CD8-positive, alpha-beta memory T cell (primary cell): Measurements from ENCODE around the gene ARHGEF6. TPM values are rescaled to one million over a fixed set of nuclear protein-coding genes. Genes with fewer than 3 reads are reported as not detected.
"Not testable (repeated sequence)": the region's sequence is repeated elsewhere in the genome, so short reads cannot be mapped to it uniquely, and the experiment has no call there.

Experiments
- CTCF ChIA-PET: fragments of 350-600 bp; sonication (Branson Sonifier 250); formaldehyde crosslinking; loops from one replicate; lab custom pipeline; 2021; ENCODE audit warnings: antibody characterized with exemption; lab: Charles Lee
- POLR2A ChIA-PET: fragments of 350-600 bp; sonication (Branson Sonifier 250); formaldehyde crosslinking; loops from one replicate; lab custom pipeline; 2021; ENCODE audit warnings: antibody characterized with exemption; lab: Charles Lee
- DNase-seq, 5 donors: peaks; one replicate each; pipeline versions ENCODE4 v3.0.0 to v3.0.0-alpha.2; 2020 to 2022; ENCODE audit warnings: mixed read lengths in 1 of 5
- H3K27ac ChIP-seq: one replicate; pipeline ENCODE4 v1.7.0; 2013; ENCODE audit warnings: low read depth, mild to moderate bottlenecking, low read length, moderate library complexity
- H3K27me3 ChIP-seq: 2 replicates; pipeline ENCODE4 v1.7.0; 2013; ENCODE audit warnings: low read length, mild to moderate bottlenecking; ENCODE audit not compliant: insufficient read depth, poor library complexity, severe bottlenecking
- H3K36me3 ChIP-seq: 2 replicates; pipeline ENCODE4 v1.7.0; 2013; ENCODE audit warnings: mild to moderate bottlenecking, low read length, moderate library complexity; ENCODE audit not compliant: insufficient read depth
- H3K4me1 ChIP-seq: 2 replicates; pipeline ENCODE4 v1.7.0; 2013; ENCODE audit warnings: mild to moderate bottlenecking, low read length, moderate library complexity; ENCODE audit not compliant: insufficient read depth
- H3K4me3 ChIP-seq: 2 replicates; pipeline ENCODE4 v1.7.0; 2013; ENCODE audit warnings: mild to moderate bottlenecking, low read length
- H3K9me3 ChIP-seq: 2 replicates; pipeline ENCODE4 v1.7.0; 2013; ENCODE audit warnings: mild to moderate bottlenecking, low read length
- H3K27ac Mint-ChIP-seq, 8 donors: one replicate each; pipeline ENCODE4 v1.8.0; 2020 to 2021; ENCODE audit warnings: mixed read lengths in 8 of 8, mild to moderate bottlenecking in 6 of 8, inconsistent platforms in 3 of 8, moderate library complexity in 3 of 8
- H3K27me3 Mint-ChIP-seq, 2 donors: one replicate each; pipeline ENCODE4 v1.8.0; 2020 to 2021; ENCODE audit warnings: mixed read lengths in 2 of 2, mild to moderate bottlenecking in 1 of 2, moderate library complexity in 1 of 2
- H3K36me3 Mint-ChIP-seq, 3 donors: one replicate each; pipeline ENCODE4 v1.8.0; 2020 to 2021; ENCODE audit warnings: mixed read lengths in 3 of 3, inconsistent platforms in 1 of 3, mild to moderate bottlenecking in 1 of 3
- H3K4me1 Mint-ChIP-seq, 3 donors: one replicate each; pipeline ENCODE4 v1.8.0; 2020 to 2021; ENCODE audit warnings: mixed read lengths in 3 of 3, inconsistent platforms in 1 of 3, mild to moderate bottlenecking in 1 of 3
- H3K4me3 Mint-ChIP-seq, 7 donors: one replicate each; pipeline ENCODE4 v1.8.0; 2020 to 2021; ENCODE audit warnings: mixed read lengths in 7 of 7, mild to moderate bottlenecking in 6 of 7, moderate library complexity in 4 of 7, inconsistent platforms in 2 of 7
- H3K9me3 Mint-ChIP-seq, 5 donors: one replicate each; pipeline ENCODE4 v1.8.0; 2020 to 2022; ENCODE audit warnings: mixed read lengths in 5 of 5, mild to moderate bottlenecking in 3 of 5, moderate library complexity in 2 of 5, inconsistent platforms in 1 of 5
- polyA plus RNA-seq: library from polyadenylated mRNA; unstranded; fragments of 300-500 nt; fragmentation: Illumina TruSeq; gene quantifications from one replicate; pipeline ENCODE4 v1.2.3, GENCODE V29; 2021
- total RNA-seq, 2 experiments: library from RNA; stranded (reverse); gene quantifications; one replicate each; pipeline ENCODE4 v1.2.3, GENCODE V29; 2021

Gene ARHGEF6
- total and polyA plus RNA-seq, 3 experiments from 2014 or later = 25.6 to 60.7 (median 27.0) TPM

- DNase-seq, H3K27me3 Mint-ChIP-seq, POLR2A ChIA-PET, H3K27ac Mint-ChIP-seq, H3K4me1 Mint-ChIP-seq, H3K4me3 Mint-ChIP-seq, H3K4me1 ChIP-seq, H3K27ac ChIP-seq, H3K9me3 ChIP-seq, CTCF ChIA-PET, H3K4me3 ChIP-seq, H3K36me3 ChIP-seq, H3K9me3 Mint-ChIP-seq, H3K27me3 ChIP-seq: not testable (repeated sequence)
- H3K36me3 Mint-ChIP-seq = peaks cover 0 to 12% (median 0%) of the 10 kb centered on the region in 3 donors
Measured at GRCh38 chrX:136819756-136820155, 39.0 kb upstream of the ARHGEF6 start.

GRCh38 chrX:136819031-136819703 lies 38.4 kb upstream of the ARHGEF6 start:
- H3K27ac Mint-ChIP-seq = no peak overlapping the region
- H3K27me3 Mint-ChIP-seq = peaks cover 0 to 3% of the 10 kb centered on the region in 2 donors
- no peaks in the 10 kb centered on the region for H3K4me1 Mint-ChIP-seq
- Histone ChIP-seq H3K36me3 (no peaks in the 10 kb centered on the region), H3K4me3 (no peak overlapping the region), H3K27me3 (no peaks in the 10 kb centered on the region), H3K4me1 (no peaks in the 10 kb centered on the region), H3K9me3 (no peaks in the 10 kb centered on the region), H3K27ac (no peak overlapping the region)
- H3K9me3 Mint-ChIP-seq = peaks cover 0 to 2% (median 0%) of the 10 kb centered on the region in 5 donors
- H3K36me3 Mint-ChIP-seq = peaks cover 0 to 12% (median 0%) of the 10 kb centered on the region in 3 donors
- H3K4me3 Mint-ChIP-seq = no peak overlapping the region
- ChIA-PET POLR2A (no interaction called here), CTCF (no interaction called here)
- no peak for DNase-seq

DNA sequence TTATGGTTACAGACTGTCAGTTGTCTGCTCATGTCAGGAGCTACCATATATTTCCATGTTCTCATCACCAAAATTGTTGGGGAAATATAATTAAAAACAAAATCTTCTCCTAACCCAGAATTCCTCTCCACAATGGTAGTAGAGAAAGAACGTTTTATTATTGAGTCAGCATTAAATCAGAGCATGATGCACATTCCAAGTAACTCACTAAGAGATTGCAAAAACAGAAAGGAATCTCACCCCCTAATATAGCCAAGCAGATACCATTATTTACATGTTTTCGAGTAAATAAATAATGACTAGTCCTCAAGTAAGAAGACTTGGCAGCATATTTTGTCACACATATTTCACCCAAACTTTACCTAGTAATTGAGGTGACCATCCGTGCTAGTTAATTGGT lies 36.2 kb upstream of the ARHGEF6 start:
- no peaks in the 10 kb centered on the region for H3K4me1 ChIP-seq
- CTCF ChIA-PET = no interaction called here
- no peak overlapping the region for H3K27ac Mint-ChIP-seq
- no peaks in the 10 kb centered on the region for H3K36me3 ChIP-seq
- H3K4me3 Mint-ChIP-seq = no peak overlapping the region
- peaks cover 0 to 3% of the 10 kb centered on the region in 2 donors for H3K27me3 Mint-ChIP-seq
- H3K27ac ChIP-seq = no peak overlapping the region
- H3K27me3 ChIP-seq = no peaks in the 10 kb centered on the region
- DNase-seq = no peak
- POLR2A ChIA-PET = no interaction called here
- H3K4me3 ChIP-seq = no peak overlapping the region
- H3K9me3 Mint-ChIP-seq = peaks cover 0 to 2% (median 0%) of the 10 kb centered on the region in 5 donors
- peaks cover 0 to 12% (median 0%) of the 10 kb centered on the region in 3 donors for H3K36me3 Mint-ChIP-seq
- no peaks in the 10 kb centered on the region for H3K4me1 Mint-ChIP-seq
- no peaks in the 10 kb centered on the region for H3K9me3 ChIP-seq

GRCh38 chrX:136814847-136815750 lies 34.4 kb upstream of the ARHGEF6 start:
- no peak overlapping the region for H3K4me3 Mint-ChIP-seq
- H3K36me3 Mint-ChIP-seq = peaks cover 0 to 7% (median 0%) of the 10 kb centered on the region in 3 donors
- H3K27me3 Mint-ChIP-seq = peaks cover 0 to 1% of the 10 kb centered on the region in 2 donors
- ChIA-PET CTCF (no interaction called here), POLR2A (interaction anchor here (0.6 kb wide), 1 partner anchor 50 kb away, joined by 4 read pairs; no protein-coding TSS in a partner anchor)
- H3K27ac ChIP-seq = no peak overlapping the region
- H3K36me3 ChIP-seq = no peaks in the 10 kb centered on the region
- H3K4me1 Mint-ChIP-seq = peaks cover 7% of the 10 kb centered on the region in 3 donors
- no peaks in the 10 kb centered on the region for H3K4me1 ChIP-seq
- H3K4me3 ChIP-seq = no peak overlapping the region
- H3K27me3 ChIP-seq = no peaks in the 10 kb centered on the region
- peak overlapping the region in 1 of 8 donors; percentile 21 for H3K27ac Mint-ChIP-seq
- H3K9me3 Mint-ChIP-seq = peaks cover 0 to 2% (median 0%) of the 10 kb centered on the region in 5 donors
- no peaks in the 10 kb centered on the region for H3K9me3 ChIP-seq
- no peak for DNase-seq

DNA sequence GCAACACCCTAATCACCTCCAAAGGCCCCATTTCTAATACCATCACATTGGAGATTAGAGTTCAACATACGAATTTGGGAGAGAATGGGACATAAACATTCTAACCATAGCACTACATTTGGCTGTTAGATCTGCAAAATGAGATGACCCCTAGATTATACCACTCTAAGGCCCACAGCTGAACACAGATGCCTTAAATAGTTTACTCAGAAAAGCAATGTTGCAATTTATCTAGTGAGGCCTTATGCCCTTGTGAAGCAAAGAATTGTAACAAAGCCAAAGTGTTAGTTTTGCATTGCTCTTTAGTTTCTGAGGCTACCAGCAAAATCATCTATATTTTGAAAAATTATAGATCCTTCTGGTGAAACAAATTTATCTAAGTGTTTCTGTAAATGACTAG lies 31.6 kb upstream of the ARHGEF6 start:
- H3K9me3 Mint-ChIP-seq = peaks cover 0 to 2% (median 0%) of the 10 kb centered on the region in 5 donors
- ChIA-PET CTCF (no interaction called here), POLR2A (no interaction called here)

DNA sequence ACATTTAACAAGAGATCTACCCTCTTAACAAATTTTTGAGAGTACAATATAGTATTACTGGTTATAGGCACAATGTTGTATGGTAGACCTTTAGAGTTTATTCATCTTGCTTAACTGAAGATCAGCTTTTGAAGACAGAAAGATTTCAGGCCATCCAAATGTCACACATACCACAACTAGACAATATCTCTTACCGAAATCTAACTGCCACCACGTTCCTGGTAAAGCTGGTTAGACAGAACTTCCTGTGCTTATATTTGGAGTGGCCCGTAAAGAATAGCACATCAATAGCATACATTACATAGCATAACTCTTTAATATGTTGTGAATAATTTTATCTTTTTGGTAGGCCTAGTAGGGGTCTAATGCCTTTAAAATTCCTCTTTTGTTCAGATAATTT lies 29.8 kb upstream of the ARHGEF6 start:
- H3K36me3 ChIP-seq = no peaks in the 10 kb centered on the region
- no peaks in the 10 kb centered on the region for H3K9me3 ChIP-seq
- DNase-seq = no peak
- Mint-ChIP-seq H3K27ac (no peak overlapping the region), H3K36me3 (peaks cover 0 to 2% (median 0%) of the 10 kb centered on the region in 3 donors), H3K27me3 (peaks cover 0 to 2% of the 10 kb centered on the region in 2 donors), H3K4me1 (peaks cover 7 to 8% (median 8%) of the 10 kb centered on the region in 3 donors), H3K4me3 (no peak overlapping the region), H3K9me3 (no peaks in the 10 kb centered on the region)
- ChIA-PET CTCF (no interaction called here), POLR2A (no interaction called here)
- no peak overlapping the region for H3K4me3 ChIP-seq
- no peaks in the 10 kb centered on the region for H3K4me1 ChIP-seq
- no peak overlapping the region for H3K27ac ChIP-seq
- no peaks in the 10 kb centered on the region for H3K27me3 ChIP-seq

More for the DNA sequence above, 31.6 kb upstream of the ARHGEF6 start:
- no peaks in the 10 kb centered on the region for H3K36me3 Mint-ChIP-seq
- H3K4me3 ChIP-seq = no peak overlapping the region
- H3K27me3 ChIP-seq = no peaks in the 10 kb centered on the region
- no peaks in the 10 kb centered on the region for H3K36me3 ChIP-seq
- no peaks in the 10 kb centered on the region for H3K4me1 ChIP-seq
- peak overlapping the region in 1 of 8 donors; percentile 15 for H3K27ac Mint-ChIP-seq
- peaks cover 0 to 2% of the 10 kb centered on the region in 2 donors for H3K27me3 Mint-ChIP-seq
- no peak for DNase-seq
- H3K4me1 Mint-ChIP-seq = peaks cover 7 to 8% (median 8%) of the 10 kb centered on the region in 3 donors
- no peak overlapping the region for H3K4me3 Mint-ChIP-seq
- no peak overlapping the region for H3K27ac ChIP-seq
- H3K9me3 ChIP-seq = no peaks in the 10 kb centered on the region

- H3K36me3 ChIP-seq = no peaks in the 10 kb centered on the region
- ChIA-PET CTCF (no interaction called here), POLR2A (no interaction called here)
- Mint-ChIP-seq H3K27ac (no peak overlapping the region), H3K4me3 (no peak overlapping the region), H3K9me3 (peaks cover 0 to 2% (median 0%) of the 10 kb centered on the region in 5 donors), H3K36me3 (peaks cover 0 to 2% (median 0%) of the 10 kb centered on the region in 3 donors), H3K4me1 (peaks cover 7 to 8% (median 8%) of the 10 kb centered on the region in 3 donors), H3K27me3 (peaks cover 0 to 7% of the 10 kb centered on the region in 2 donors)
- DNase-seq = no peak
- no peaks in the 10 kb centered on the region for H3K9me3 ChIP-seq
- no peak overlapping the region for H3K4me3 ChIP-seq
- H3K27ac ChIP-seq = no peak overlapping the region
- H3K4me1 ChIP-seq = no peaks in the 10 kb centered on the region
- no peaks in the 10 kb centered on the region for H3K27me3 ChIP-seq
Measured at GRCh38 chrX:136806891-136807410, 26.2 kb upstream of the ARHGEF6 start.
